PFSK-1 (cell line): ENCODE measurements around the gene TMLHE.
"Not testable (repeated sequence)": the region's sequence is repeated elsewhere in the genome, so short reads cannot be mapped to it uniquely, and the experiment has no call there.

Experiments used
- FOXP2 ChIP-seq: optimal IDR thresholded peaks from 2 replicates; pipeline ENCODE3; 2011; ENCODE audit warnings: borderline replicate concordance, control low read depth, inconsistent platforms; ENCODE audit not compliant: insufficient read depth; ENCODE audit errors: extremely low read length, extremely low read depth
- POLR2AphosphoS5 ChIP-seq: IDR thresholded peaks from 2 replicates; pipeline ENCODE4 v1.6.1; 2012; ENCODE audit warnings: low read depth, mild to moderate bottlenecking, control low read depth, low read length, moderate library complexity
- REST ChIP-seq, 2 experiments: IDR thresholded peaks; 2 replicates each; pipeline versions ENCODE4 v1.6.1 to v1.8.0; 2011 to 2012; ENCODE audit warnings: low read depth in 2 of 2, low read length in 2 of 2, control low read depth in 1 of 2, inconsistent platforms in 1 of 2, mild to moderate bottlenecking in 1 of 2, moderate library complexity in 1 of 2; ENCODE audit not compliant: insufficient read depth in 1 of 2
- SIN3A ChIP-seq: IDR thresholded peaks from 2 replicates; pipeline ENCODE4 v1.6.1; 2012; ENCODE audit warnings: mild to moderate bottlenecking, low read length, moderate library complexity, borderline replicate concordance; ENCODE audit not compliant: insufficient read depth
- TAF1 ChIP-seq: IDR thresholded peaks from 2 replicates; pipeline ENCODE4 v1.6.1; 2012; ENCODE audit warnings: low read length, control low read depth, borderline replicate concordance; ENCODE audit not compliant: insufficient read depth

Gene TMLHE

GRCh38 chrX:155534800-155535199, 78.0 kb downstream of the TMLHE start:
- TF ChIP-seq SIN3A (no peak), TAF1 (no peak)

- TF ChIP-seq FOXP2 (no peak), TAF1 (no peak), REST (IDR thresholded peaks at IDR 0.05; ENCODE audit: insufficient read depth in 1 of 2, low read depth in 2 of 2, low read length in 2 of 2) (no peak)
These were observed 98.5 kb downstream of the TMLHE start for GRCh38 chrX:155514225-155514624.

GRCh38 chrX:155505296-155505695, 107.5 kb downstream of the TMLHE start:
- TF ChIP-seq REST (IDR thresholded peaks at IDR 0.05; ENCODE audit: insufficient read depth in 1 of 2, low read depth in 2 of 2, low read length in 2 of 2): no peak
- TF ChIP-seq TAF1: no peak
- TF ChIP-seq FOXP2: no peak
- TF ChIP-seq SIN3A: no peak
- no peak for TF ChIP-seq POLR2AphosphoS5

GRCh38 chrX:155458471-155458870, 154.3 kb downstream of the TMLHE start, which contains the start of gene F8A3:
Gene F8A3, minus strand, starts transcription at chrX:155458620. Its CDS starts 20 bp downstream, at chrX:155458600.
- not testable (repeated sequence) for TF ChIP-seq POLR2AphosphoS5; SIN3A; REST (IDR thresholded peaks at IDR 0.05; ENCODE audit: insufficient read depth in 1 of 2, low read depth in 2 of 2, low read length in 2 of 2)

- no peak for TF ChIP-seq FOXP2
- no peak for TF ChIP-seq REST (IDR thresholded peaks at IDR 0.05; ENCODE audit: insufficient read depth in 1 of 2, low read depth in 2 of 2, low read length in 2 of 2)
- TF ChIP-seq POLR2AphosphoS5: no peak
- no peak for TF ChIP-seq SIN3A
- TF ChIP-seq TAF1: no peak
These were observed 171.7 kb downstream of the TMLHE start for GRCh38 chrX:155441097-155441496.
